AG09309 (cell line): Measurements from ENCODE around the gene TSLP.

Source experiments
- DNase-seq: peaks from one replicate; pipeline ENCODE4 v3.0.0-alpha.2; 2010; ENCODE audit warnings: low read depth
- H3K4me3 ChIP-seq: 2 replicates; pipeline ENCODE4 v1.5.1; 2011; ENCODE audit warnings: mild to moderate bottlenecking, low read depth, low read length, moderate library complexity; ENCODE audit not compliant: control insufficient read depth
- CTCF ChIP-seq: IDR thresholded peaks from 2 replicates; pipeline ENCODE4 v1.5.1; 2011; ENCODE audit warnings: mild to moderate bottlenecking, low read depth, low read length, inconsistent platforms; ENCODE audit not compliant: insufficient read depth, control insufficient read depth; ENCODE audit errors: missing control alignments

Gene TSLP

GRCh38 chr5:111111956-111112355 lies 40.4 kb downstream of the TSLP start:
- H3K4me3 ChIP-seq, result no peak overlapping the region
- no peak for DNase-seq
- TF ChIP-seq CTCF, result no peak

GRCh38 chr5:111113678-111114077 lies 42.2 kb downstream of the TSLP start:
- TF ChIP-seq CTCF, result no peak
- DNase-seq, result no peak
- no peak overlapping the region for H3K4me3 ChIP-seq

GRCh38 chr5:111115229-111115628 lies 43.7 kb downstream of the TSLP start:
- no peak for TF ChIP-seq CTCF
- DNase-seq, result no peak
- no peak overlapping the region for H3K4me3 ChIP-seq

- no peak for DNase-seq
- TF ChIP-seq CTCF, result no peak
- H3K4me3 ChIP-seq, result no peak overlapping the region
These were observed 45.0 kb downstream of the TSLP start for GRCh38 chr5:111116550-111116949.

GRCh38 chr5:111117136-111117535 lies 45.6 kb downstream of the TSLP start:
- no peak for DNase-seq
- no peak for TF ChIP-seq CTCF
- H3K4me3 ChIP-seq, result no peak overlapping the region

- no peak overlapping the region for H3K4me3 ChIP-seq
- DNase-seq, result no peak
- TF ChIP-seq CTCF, result no peak
These were observed 47.7 kb downstream of the TSLP start for GRCh38 chr5:111119221-111119620.

- no peak for DNase-seq
- H3K4me3 ChIP-seq, result no peak overlapping the region
- no peak for TF ChIP-seq CTCF
These were observed 48.3 kb downstream of the TSLP start for GRCh38 chr5:111119856-111120255.
